ENCODE data around the gene MZT2B.
"Not testable (repeated sequence)": the region's sequence is repeated elsewhere in the genome, so short reads cannot be mapped to it uniquely, and the experiment has no call there.

Gene MZT2B

DNA sequence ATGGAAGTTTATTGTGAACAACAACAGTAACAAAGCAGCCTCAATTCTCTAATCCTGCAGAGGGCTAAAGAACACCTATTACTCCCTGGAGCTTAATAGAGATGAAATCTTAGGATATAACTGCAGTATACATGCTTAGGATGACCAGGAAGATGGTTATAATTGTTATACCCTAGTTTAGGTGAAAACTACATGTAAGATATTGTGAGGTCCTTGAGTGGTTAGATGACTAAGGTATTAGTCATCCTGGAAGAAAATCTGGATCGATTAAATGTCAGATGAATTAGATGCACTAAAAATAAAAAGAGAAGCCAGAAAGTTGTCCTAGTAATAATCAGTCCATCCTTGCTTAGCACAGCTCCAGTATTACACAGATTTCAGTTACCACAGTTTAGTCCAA lies 38.4 kb downstream of the MZT2B start:
- FAIRE-seq, result not testable (repeated sequence)

DNA sequence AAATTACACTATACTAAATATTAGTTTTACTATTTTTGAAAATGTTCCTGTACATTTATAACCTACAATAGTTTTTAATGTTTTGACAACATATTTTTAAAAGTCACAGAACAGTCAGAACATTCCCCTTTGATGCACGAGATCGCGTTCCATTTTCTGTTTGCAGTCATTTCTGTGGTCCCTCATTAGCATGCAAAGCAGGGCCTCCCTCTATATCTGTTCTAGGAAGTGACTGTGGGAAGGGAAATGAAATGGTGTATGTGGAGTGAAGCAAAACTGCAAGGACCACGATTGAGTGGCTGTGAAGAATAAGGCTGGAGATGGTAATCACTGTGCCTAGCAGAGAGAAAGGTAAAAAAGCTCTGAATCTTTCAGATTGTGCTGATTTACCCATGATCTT lies 40.5 kb downstream of the MZT2B start:
- not testable (repeated sequence) for FAIRE-seq

DNA sequence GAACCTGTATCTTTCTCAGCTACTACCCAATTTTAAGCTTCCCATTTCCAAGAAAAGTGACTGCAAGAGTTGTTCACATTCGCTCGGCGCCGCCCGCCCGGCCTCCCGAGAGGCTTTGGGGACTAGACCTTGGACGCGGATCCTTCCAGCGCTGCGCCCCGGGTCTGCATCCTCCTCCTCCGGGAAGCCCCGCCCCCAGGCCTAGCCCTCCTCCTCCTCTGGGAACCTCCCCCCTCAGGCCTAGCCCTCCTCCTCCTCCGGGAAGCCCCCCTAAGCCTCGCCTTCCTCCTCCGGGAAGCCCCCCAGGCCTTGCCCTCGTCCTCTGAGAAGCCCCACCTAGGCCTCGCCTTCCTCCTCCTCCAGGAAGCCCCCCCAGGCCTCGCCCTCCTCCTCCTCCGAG lies 45.9 kb downstream of the MZT2B start:
- FAIRE-seq, result not testable (repeated sequence)

DNA sequence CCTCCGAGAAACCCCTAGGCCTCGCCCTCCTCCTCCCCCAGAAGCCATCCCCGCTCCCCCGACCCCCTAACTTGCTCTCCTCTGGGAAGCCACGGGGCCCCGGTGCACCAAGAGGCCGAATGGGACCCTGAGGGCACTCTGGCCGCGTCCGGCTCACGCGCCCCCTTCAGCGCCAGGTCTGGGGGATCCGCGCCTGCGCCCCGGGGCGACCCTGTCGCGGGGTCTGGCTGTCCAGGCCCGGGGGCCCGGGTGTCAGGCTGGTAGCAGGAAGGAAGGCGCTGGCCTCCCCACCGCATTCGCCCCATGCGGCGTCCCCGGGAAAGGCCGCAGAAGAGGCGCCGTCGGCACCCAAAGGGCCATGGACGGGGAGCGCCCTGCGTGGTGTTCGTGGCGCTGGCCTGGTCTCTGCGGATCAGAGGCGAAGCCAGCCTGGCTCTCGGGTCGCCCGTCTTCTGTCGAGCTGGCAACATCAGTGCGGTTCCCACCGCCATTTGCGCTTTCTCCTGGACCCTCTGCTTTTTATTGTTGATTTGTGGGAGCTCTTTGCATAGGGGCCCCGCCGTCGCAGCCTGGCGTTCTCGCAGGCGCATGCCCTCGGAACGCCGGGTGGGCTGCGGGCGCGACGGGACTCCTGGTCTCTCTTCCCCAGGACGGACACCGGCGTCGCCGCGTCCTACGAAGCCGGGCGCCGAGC lies 46.6 kb downstream of the MZT2B start:
- not testable (repeated sequence) for FAIRE-seq

DNA sequence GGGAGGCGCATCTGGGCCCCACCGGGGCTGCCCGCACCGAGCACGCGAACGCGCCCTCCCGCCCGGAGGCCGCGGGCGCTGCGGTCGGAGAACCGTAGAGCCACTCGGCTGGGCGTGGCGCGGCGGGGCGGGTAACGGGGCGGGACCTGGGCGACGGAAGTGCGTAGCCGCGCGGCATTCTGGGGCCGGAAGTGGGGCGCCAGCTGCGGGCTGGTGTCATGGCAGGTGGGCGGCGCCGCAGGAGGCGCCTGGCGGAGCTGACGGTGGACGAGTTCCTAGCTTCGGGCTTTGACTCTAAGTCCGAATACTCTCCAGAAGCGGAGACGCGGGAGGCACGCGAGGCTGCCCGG lies 47.1 kb downstream of the MZT2B start:
- FAIRE-seq, result not testable (repeated sequence)

DNA sequence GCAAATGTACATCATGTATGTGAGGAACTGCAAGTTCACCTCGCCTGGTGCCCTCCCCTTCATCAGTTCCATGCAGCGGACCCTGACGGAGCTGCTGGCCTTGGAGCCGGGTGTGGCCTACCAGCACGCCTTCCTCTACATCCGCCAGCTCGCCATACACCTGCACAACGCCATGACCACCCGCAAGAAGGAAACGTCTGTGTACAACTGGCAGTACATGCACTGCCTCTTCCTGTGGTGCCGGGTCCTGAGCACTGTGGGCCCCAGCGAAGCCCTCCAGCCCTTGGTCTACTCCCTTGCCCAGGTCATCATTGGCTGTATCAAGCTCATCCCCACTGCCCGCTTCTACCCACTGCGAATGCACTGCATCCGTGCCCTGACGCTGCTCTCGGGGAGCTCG lies 48.3 kb downstream of the MZT2B start:
- not testable (repeated sequence) for FAIRE-seq

DNA sequence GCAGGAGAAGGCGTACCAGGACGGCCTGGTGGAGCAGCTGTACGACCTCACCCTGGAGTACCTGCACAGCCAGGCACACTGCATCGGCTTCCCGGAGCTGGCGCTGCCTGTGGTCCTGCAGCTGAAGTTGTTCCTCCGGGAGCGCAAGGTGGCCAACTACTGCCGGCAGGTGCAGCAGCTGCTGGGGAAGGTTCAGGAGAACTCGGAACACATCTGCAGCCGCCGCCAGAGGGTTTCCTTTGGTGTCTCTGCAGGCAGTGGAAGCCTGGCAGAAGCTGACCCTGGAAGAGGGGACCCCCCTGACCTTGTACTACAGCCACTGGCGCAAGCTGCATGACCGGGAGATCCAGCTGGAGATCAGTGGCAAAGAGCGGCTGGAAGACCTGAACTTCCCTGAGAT lies 48.8 kb downstream of the MZT2B start:
- not testable (repeated sequence) for FAIRE-seq

DNA sequence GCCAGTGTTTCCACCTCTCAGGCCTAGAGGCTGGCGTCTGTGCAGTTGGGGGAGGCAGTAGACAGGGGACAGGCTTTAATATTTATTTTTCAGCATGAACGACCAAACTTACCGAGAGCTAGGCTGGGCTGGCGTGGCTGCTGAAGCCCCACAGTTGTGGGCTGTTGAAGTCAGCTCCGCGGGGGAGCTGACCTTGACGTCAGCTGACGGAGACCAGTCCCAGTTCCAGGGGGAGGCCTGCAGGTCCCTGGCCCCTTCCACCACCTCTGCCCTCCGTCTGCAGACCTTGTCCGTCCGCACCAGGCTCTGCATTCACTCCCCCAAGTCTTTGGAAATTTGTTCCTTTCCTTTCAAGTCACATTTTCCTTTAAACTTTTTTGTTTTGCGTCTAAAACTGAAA lies 49.6 kb downstream of the MZT2B start:
- FAIRE-seq, result no peak

DNA sequence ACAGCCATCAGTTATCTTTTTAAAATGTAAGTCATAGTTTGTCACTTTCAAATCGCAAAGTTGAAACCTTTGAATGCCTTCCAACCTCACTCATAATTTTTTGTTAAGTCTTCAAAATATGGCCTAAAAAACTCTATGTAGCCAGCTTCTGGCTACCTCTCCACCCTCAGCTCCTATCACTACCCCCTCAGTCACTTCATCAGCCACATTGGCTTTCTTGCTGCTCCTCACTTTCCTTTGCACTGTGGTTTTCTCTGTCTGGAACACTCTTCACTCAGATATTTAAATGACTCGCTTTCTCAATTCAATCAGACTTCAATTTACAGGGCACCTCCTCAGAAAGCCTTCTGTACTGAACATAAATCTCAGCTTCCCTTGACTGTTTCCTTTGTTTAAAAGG lies 51.0 kb downstream of the MZT2B start:
- FAIRE-seq, result not testable (repeated sequence)

DNA sequence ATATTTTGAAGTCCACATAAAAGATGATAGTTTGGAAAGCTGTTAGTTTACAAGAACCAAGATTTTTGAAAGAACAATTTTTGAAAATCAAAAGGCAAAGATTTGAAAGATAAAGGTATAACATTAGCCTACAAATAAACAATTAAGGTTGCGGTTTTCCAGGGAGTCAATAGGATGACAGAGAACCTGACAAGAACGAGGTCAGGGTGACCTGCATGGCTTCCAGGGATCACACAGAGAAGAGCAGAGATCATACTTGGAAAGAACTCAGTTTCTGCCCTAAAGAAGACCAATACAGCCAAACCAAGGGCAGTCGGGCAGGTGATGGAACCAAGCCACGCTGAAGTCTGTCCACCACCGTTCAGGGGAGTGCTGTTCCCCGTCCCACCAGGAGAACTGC lies 57.5 kb downstream of the MZT2B start:
- not testable (repeated sequence) for FAIRE-seq
